BE2C (cell line): ENCODE results near the gene C2CD2L.
"Not testable (repeated sequence)": the region's sequence is repeated elsewhere in the genome, so short reads cannot be mapped to it uniquely, and the experiment has no call there.

ENCODE experiments used
- DNase-seq: peaks from one replicate; pipeline ENCODE4 v3.0.0-alpha.2; 2020
- H3K27me3 ChIP-seq: fragments of 250-450 bp; sonication (Bioruptor Pico); 2 replicates; pipeline ENCODE4 v1.5.1; 2020; ENCODE audit warnings: mild to moderate bottlenecking
- H3K36me3 ChIP-seq: fragments of 250-450 bp; sonication (Bioruptor Pico); 2 replicates; pipeline ENCODE4 v1.5.1; 2020; ENCODE audit warnings: mild to moderate bottlenecking
- H3K4me1 ChIP-seq: fragments of 250-450 bp; sonication (Bioruptor Pico); 2 replicates; pipeline ENCODE4 v1.5.1; 2020
- H3K4me3 ChIP-seq: 2 replicates; pipeline ENCODE4 v1.5.1; 2011; ENCODE audit warnings: low read depth, low read length
- H3K9me3 ChIP-seq: fragments of 250-450 bp; sonication (Bioruptor Pico); 2 replicates; pipeline ENCODE4 v1.5.1; 2020
- TF ChIP-seq, protein P1 (sequence below): IDR thresholded peaks from 2 replicates; pipeline ENCODE4 v1.5.1; 2012; ENCODE audit warnings: mild to moderate bottlenecking, low read depth, low read length

Gene C2CD2L

GRCh38 chr11:119126675-119127268 lies 19.6 kb downstream of the C2CD2L start:
- no peak for DNase-seq
- Histone ChIP-seq H3K4me3 (no peak overlapping the region), H3K27me3 (no peaks in the 10 kb centered on the region), H3K9me3 (no peaks in the 10 kb centered on the region), H3K36me3 (peaks cover 33% of the 10 kb centered on the region), H3K4me1 (no peaks in the 10 kb centered on the region)
- TF ChIP-seq, protein P1, sequence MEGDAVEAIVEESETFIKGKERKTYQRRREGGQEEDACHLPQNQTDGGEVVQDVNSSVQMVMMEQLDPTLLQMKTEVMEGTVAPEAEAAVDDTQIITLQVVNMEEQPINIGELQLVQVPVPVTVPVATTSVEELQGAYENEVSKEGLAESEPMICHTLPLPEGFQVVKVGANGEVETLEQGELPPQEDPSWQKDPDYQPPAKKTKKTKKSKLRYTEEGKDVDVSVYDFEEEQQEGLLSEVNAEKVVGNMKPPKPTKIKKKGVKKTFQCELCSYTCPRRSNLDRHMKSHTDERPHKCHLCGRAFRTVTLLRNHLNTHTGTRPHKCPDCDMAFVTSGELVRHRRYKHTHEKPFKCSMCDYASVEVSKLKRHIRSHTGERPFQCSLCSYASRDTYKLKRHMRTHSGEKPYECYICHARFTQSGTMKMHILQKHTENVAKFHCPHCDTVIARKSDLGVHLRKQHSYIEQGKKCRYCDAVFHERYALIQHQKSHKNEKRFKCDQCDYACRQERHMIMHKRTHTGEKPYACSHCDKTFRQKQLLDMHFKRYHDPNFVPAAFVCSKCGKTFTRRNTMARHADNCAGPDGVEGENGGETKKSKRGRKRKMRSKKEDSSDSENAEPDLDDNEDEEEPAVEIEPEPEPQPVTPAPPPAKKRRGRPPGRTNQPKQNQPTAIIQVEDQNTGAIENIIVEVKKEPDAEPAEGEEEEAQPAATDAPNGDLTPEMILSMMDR, result no peak

- H3K4me3 ChIP-seq, result no peak overlapping the region
- no peaks in the 10 kb centered on the region for H3K9me3 ChIP-seq
- H3K27me3 ChIP-seq, result no peaks in the 10 kb centered on the region
- no peaks in the 10 kb centered on the region for H3K4me1 ChIP-seq
- DNase-seq, result no peak
- TF ChIP-seq, protein P1, result no peak
- H3K36me3 ChIP-seq, result peaks cover 47% of the 10 kb centered on the region
These were observed 23.5 kb downstream of the C2CD2L start for GRCh38 chr11:119130662-119131061.

- TF ChIP-seq, protein P1, result peak; percentile 66
- H3K36me3 ChIP-seq, result peaks cover 43% of the 10 kb centered on the region
- peak; percentile 36 for DNase-seq
- no peaks in the 10 kb centered on the region for H3K27me3 ChIP-seq
- H3K4me3 ChIP-seq, result no peak overlapping the region
- H3K9me3 ChIP-seq, result no peaks in the 10 kb centered on the region
- no peaks in the 10 kb centered on the region for H3K4me1 ChIP-seq
These were observed 27.3 kb downstream of the C2CD2L start for GRCh38 chr11:119134389-119134978.

GRCh38 chr11:119139276-119139675 lies 32.1 kb downstream of the C2CD2L start:
- H3K36me3 ChIP-seq, H3K9me3 ChIP-seq, H3K4me3 ChIP-seq, DNase-seq, H3K4me1 ChIP-seq, H3K27me3 ChIP-seq: not testable (repeated sequence)

DNA sequence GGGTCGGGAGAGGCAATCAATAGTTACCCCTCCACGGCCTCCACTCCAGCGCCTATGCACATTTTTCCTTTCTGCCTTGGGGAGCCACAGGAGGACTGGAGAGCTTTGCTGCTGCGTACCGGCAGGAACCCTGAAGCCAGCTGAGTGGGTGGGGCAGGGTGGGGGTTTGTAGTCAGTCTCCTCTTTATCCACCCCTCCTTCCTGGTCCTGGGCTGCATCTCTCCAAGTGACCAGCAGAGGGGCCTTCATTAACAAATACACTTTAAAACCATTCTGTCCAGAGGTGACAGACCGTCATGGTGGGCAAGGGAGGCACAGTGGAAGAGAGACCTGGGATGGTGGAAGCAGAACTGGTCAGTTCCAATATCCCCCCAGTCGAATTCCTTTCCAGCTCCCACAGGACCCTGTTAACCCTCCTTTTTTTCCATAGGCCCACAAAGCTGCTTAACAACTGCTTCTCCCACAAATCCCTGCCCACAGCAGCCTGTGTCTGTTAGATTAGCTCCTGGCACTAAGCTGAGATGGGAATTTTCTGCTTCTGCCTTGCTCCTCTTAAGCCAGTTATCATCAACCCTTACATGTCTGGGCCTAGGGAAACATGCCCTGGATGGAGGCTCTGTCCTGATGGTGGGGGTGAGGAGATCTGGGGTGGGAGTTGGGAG lies 37.8 kb downstream of the C2CD2L start:
- DNase-seq, result peak; percentile 81
- Histone ChIP-seq H3K27me3 (peaks cover 4% of the 10 kb centered on the region; the same call in 1 of the 2 replicates), H3K4me3 (no peak overlapping the region), H3K9me3 (no peaks in the 10 kb centered on the region), H3K36me3 (no peaks in the 10 kb centered on the region), H3K4me1 (no peaks in the 10 kb centered on the region)
- TF ChIP-seq, protein P1, result peak; percentile 72

GRCh38 chr11:119145551-119145950 lies 38.4 kb downstream of the C2CD2L start:
- no peak for DNase-seq
- TF ChIP-seq, protein P1, result no peak
- no peaks in the 10 kb centered on the region for H3K36me3 ChIP-seq
- H3K9me3 ChIP-seq, result no peaks in the 10 kb centered on the region
- no peaks in the 10 kb centered on the region for H3K4me1 ChIP-seq
- H3K4me3 ChIP-seq, result no peak overlapping the region
- H3K27me3 ChIP-seq, result peaks cover 4% of the 10 kb centered on the region; the same call in 1 of the 2 replicates
